ENCODE data around the gene CEP128.

CEP128 gene

DNA sequence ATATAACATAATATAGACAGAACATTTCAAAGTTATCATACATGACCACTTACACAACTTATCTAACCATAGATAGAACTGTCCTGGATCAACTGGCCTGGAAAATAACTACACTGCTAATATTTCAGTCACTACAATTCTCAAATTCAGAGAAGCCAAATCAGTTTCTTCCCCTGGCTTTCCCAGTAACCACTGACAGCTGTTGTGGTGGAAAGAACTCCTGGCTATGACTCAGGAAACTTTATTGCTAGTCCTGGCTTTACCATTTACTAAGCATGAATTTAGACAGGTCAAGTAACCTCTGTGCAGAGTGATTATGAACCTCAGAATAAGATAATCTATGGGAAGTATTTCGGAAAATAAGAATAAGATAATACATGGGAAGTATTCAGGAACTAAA is 485.3 kb downstream of the CEP128 start:
- no peak for DNase-seq

DNA sequence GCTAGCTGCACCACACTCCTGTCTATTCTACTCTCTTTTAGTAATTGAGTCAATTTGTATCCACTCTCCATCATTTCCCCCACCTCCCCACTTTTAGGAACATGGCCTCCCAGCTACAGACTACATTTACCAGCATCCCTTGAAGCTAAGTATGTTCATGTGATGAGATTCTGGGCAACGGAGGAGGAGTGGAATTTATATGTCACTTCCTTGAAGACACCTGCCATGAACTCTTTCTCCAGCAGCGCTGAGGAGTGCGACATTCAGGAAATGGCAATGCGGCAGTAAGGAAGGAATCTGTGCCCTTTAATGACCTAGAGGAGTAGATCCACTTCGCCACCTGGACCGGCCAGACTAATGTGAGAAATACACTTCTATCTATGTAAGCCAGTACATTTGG is 486.5 kb downstream of the CEP128 start:
- DNase-seq, result no peak

DNA sequence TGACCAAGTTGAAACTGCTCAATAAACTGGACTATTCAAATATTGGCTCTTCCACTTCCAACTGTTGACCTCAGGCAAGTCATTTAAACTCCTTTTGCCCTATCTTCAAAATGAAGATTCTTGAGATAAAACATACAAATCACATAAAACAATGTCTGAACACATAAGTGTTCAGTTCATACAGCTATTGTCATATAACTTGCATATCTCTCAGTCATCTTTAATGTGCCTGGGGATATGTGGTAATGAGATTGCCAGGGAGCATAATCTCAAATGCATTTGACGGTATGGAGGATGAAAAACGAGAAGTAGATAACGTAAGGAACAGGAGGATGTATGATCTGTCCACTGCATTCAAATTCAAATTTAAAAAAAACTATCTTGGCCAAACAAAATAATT is 493.3 kb downstream of the CEP128 start:
- no peak for DNase-seq

DNA sequence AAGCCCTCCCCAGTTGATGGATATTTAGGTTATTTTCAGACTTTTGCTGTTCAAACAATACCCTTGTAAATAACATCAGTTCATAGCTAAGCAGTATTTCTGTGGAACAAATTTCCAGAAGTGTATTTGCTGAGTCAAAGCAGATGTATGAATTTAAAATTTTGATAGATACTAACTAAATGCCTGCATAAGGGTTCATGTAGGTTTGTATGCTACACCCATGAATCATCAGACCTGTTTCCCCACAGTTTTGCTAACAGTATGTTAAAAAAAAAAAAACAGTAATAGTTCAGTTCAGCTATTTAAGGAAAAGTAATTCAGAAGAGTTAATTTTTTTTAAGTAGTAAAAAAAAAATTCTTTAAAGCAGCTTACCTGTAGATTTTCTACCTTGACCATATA is 494.1 kb downstream of the CEP128 start:
- no peak for DNase-seq
